K562 (cell line): Measurements from ENCODE around the gene NEURL2. TPM values are rescaled to one million over a fixed set of nuclear protein-coding genes. Genes with fewer than 3 reads are reported as not detected.

Experiments
- ARID1B ChIP-seq: fragments of 450-650 bp; IDR thresholded peaks from 2 replicates; pipeline ENCODE4 v1.6.1; 2016; ENCODE audit warnings: antibody characterized with exemption, mild to moderate bottlenecking, inconsistent platforms
- CREB1 ChIP-seq, 2 experiments: sonication (generic) in 1 of 2; formaldehyde crosslinking in 1 of 2; IDR thresholded peaks; 2 replicates each; pipeline versions ENCODE4 v1.6.1 to v1.8.0; 2012 to 2022; ENCODE audit warnings: inconsistent platforms in 1 of 2, mild to moderate bottlenecking in 1 of 2, missing genetic modification reagents in 1 of 2, moderate library complexity in 1 of 2
- CREM ChIP-seq: IDR thresholded peaks from 2 replicates; pipeline ENCODE4 v1.6.1; 2014; ENCODE audit warnings: antibody characterized with exemption, low read depth
- EGR1 ChIP-seq: fragments of 450-650 bp; conservative IDR thresholded peaks from 2 replicates; pipeline ENCODE4 v1.6.1; 2017; ENCODE audit warnings: mild to moderate bottlenecking
- ESRRA ChIP-seq: fragments of 450-650 bp; IDR thresholded peaks from 2 replicates; pipeline ENCODE4 v1.6.1; 2014; ENCODE audit warnings: low read depth, mild to moderate bottlenecking, moderate library complexity, borderline replicate concordance
- HDAC1 ChIP-seq, 2 experiments: fragments of 450-650 bp; IDR thresholded peaks; 2 replicates each; pipeline ENCODE4 v1.6.1; 2016 to 2017; ENCODE audit warnings: inconsistent platforms in 1 of 2, mild to moderate bottlenecking in 1 of 2, moderate library complexity in 1 of 2
- HDAC8 ChIP-seq: fragments of 450-650 bp; IDR thresholded peaks from 2 replicates; pipeline ENCODE4 v1.6.1; 2016; ENCODE audit warnings: mild to moderate bottlenecking, missing genetic modification characterization, moderate library complexity, missing compliant biosample characterization
- MAFG ChIP-seq: fragments of 450-650 bp; conservative IDR thresholded peaks from 2 replicates; pipeline ENCODE4 v1.6.1; 2016; ENCODE audit warnings: missing genetic modification characterization, missing compliant biosample characterization
- MEF2A ChIP-seq: IDR thresholded peaks from 2 replicates; pipeline ENCODE4 v1.6.1; 2011; ENCODE audit warnings: low read depth, mild to moderate bottlenecking, low read length, moderate library complexity; ENCODE audit not compliant: control insufficient read depth
- MEIS2 ChIP-seq: fragments of 450-650 bp; IDR thresholded peaks from 2 replicates; pipeline ENCODE4 v1.6.1; 2014; ENCODE audit warnings: mild to moderate bottlenecking; ENCODE audit not compliant: partially characterized antibody
- NCOA2 ChIP-seq, 2 experiments: fragments of 450-650 bp; IDR thresholded peaks; 2 replicates each; pipeline ENCODE4 v1.6.1; 2018; ENCODE audit warnings: mild to moderate bottlenecking in 2 of 2, moderate library complexity in 1 of 2; ENCODE audit not compliant: partially characterized antibody in 2 of 2
- NCOA4 ChIP-seq: fragments of 450-650 bp; IDR thresholded peaks from 2 replicates; pipeline ENCODE4 v1.6.1; 2018; ENCODE audit warnings: mild to moderate bottlenecking; ENCODE audit not compliant: partially characterized antibody
- PBX2 ChIP-seq, 2 experiments: IDR thresholded peaks in 1 of 2; conservative IDR thresholded peaks in 1 of 2; 2 replicates each; pipeline ENCODE4 v1.6.1; 2016; ENCODE audit warnings: low read depth in 2 of 2, mild to moderate bottlenecking in 1 of 2, missing compliant biosample characterization in 1 of 2, missing genetic modification characterization in 1 of 2, moderate library complexity in 1 of 2
- PHB ChIP-seq: fragments of 250-450 bp; sonication (Bioruptor Pico); IDR thresholded peaks from 2 replicates; pipeline ENCODE4 v1.5.0; 2021
- SIRT6 ChIP-seq: IDR thresholded peaks from one replicate; pipeline ENCODE4 v1.6.1; 2012; ENCODE audit warnings: low read depth, mild to moderate bottlenecking, control low read depth, inconsistent platforms, low read length, moderate library complexity
- ZEB2 ChIP-seq: fragments of 450-650 bp; IDR thresholded peaks from 2 replicates; pipeline ENCODE4 v1.6.1; 2016
- ZNF133 ChIP-seq: fragments of 250-450 bp; sonication (Bioruptor Pico); IDR thresholded peaks from 2 replicates; pipeline ENCODE4 v1.4.0; 2020; ENCODE audit warnings: mild to moderate bottlenecking
- ZNF239 ChIP-seq: fragments of 250-450 bp; sonication (Bioruptor Pico); IDR thresholded peaks from 2 replicates; pipeline ENCODE4 v1.4.0; 2020; ENCODE audit warnings: mild to moderate bottlenecking
- ZNF277 ChIP-seq: fragments of 250-450 bp; sonication (Bioruptor Pico); IDR thresholded peaks from 2 replicates; pipeline ENCODE4 v1.8.0; 2022; ENCODE audit warnings: inconsistent platforms, mild to moderate bottlenecking, moderate library complexity, borderline replicate concordance
- ZNF75A ChIP-seq: fragments of 450-650 bp; formaldehyde crosslinking; IDR thresholded peaks from 2 replicates; pipeline ENCODE4 v1.4.0; 2020; ENCODE audit warnings: mild to moderate bottlenecking
- polyA plus RNA-seq, 8 experiments: library from polyadenylated mRNA; depleted of rRNA in 4 of 8; stranded (reverse) in 5 of 8; unstranded in 3 of 8; fragments of >200 nt; fragmentation: Nextera tagmentation in 2 of 8; fragmentation: Illumina TruSeq in 1 of 8; extraction: Ambion mirVana in 2 of 8; extraction: Trizol in 1 of 8; gene quantifications; 2 replicates each; pipeline versions ENCODE4 v1.2.1 to v1.2.3, GENCODE V29; 2011 to 2014; ENCODE audit warnings: inconsistent platforms in 1 of 8, missing spikeins in 1 of 8
- total RNA-seq, 7 experiments: library from RNA; depleted of rRNA in 6 of 7; stranded (reverse); fragments of >200 nt in 6 of 7; fragmentation: Illumina TruSeq in 2 of 7; extraction: Trizol in 2 of 7; gene quantifications; 2 replicates each; pipeline versions ENCODE4 v1.2.1 to v1.2.3, GENCODE V29; 2011 to 2021; ENCODE audit warnings: low replicate concordance in 1 of 7
- TF ChIP-seq, protein P1 (sequence below), 2 experiments: fragments of 450-650 bp in 1 of 2; sonication (generic) in 1 of 2; formaldehyde crosslinking in 1 of 2; IDR thresholded peaks in 1 of 2; conservative IDR thresholded peaks in 1 of 2; 2 replicates each; pipeline versions ENCODE4 v1.6.1 to v1.8.1; 2016 to 2023; ENCODE audit warnings: mild to moderate bottlenecking in 2 of 2, moderate library complexity in 2 of 2, inconsistent platforms in 1 of 2, missing genetic modification reagents in 1 of 2

NEURL2 gene
- total and polyA plus RNA-seq, 9 of the 15 experiments (the other 6 are each of a cell fraction or from before 2014, with no cell fraction given) = 0.22 to 1.9 (median 0.50) TPM; not detected in 1

DNA sequence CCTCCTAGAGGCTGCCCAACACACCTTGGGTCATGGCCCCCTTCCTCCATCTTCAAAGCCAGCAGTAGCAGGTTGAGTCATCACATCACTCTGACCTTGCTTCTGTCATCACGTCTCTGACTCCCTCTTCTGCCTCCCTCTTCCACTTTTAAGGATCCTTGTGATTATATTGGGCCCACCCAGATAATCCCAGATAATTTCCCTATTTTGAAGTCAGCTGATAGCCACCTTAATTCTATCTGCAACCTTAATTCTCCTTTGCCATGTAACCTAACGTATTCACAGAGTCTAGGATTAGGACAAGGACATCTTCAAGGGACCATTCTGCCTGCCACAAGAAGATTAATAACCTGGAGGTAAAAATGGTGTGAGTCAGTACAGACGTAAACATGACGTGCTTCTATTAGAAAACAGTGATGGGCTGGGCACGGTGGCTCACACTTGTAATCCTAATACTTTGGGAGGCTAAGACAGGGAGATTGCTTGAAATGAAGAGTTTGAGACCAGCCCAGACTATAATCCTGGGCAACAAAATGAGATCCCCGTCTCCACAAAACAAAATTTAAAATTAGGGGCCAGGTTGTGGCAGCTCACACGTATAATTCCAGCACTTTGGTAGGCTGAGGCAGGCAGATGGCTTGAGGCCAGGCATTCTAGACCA is 30.3 kb downstream of the NEURL2 start (continued):
- TF ChIP-seq PBX2 (CRISPR knock-in tag; IDR thresholded peaks at IDR 0.05; ENCODE audit: low read depth) = no peak
- TF ChIP-seq PBX2 (tag; conservative IDR thresholded peaks at IDR 0.05; ENCODE audit: low read depth) = peak; percentile 65
- TF ChIP-seq ESRRA = 0 out of 2 replicates have a peak, but pooled peaks have one; percentile 45
- no peak for TF ChIP-seq ZNF75A (CRISPR knock-in tag)
- no peak for TF ChIP-seq ZNF277 (CRISPR knock-in tag)
- TF ChIP-seq ZEB2 = peak; percentile 69; the same call in 1 of the 2 replicates
- no peak for TF ChIP-seq PHB (CRISPR knock-in tag)
- peak; percentile 86 for TF ChIP-seq MEIS2
- TF ChIP-seq HDAC8 (tag) = no peak
- peak; percentile 5; the same call in 1 of the 2 replicates for TF ChIP-seq CREM
- no peak for TF ChIP-seq EGR1
- peak; percentile 28; the same call in 1 of the 2 replicates for TF ChIP-seq ARID1B
- no peak for TF ChIP-seq NCOA4
- no peak for TF ChIP-seq MEF2A
- TF ChIP-seq ZNF239 (CRISPR knock-in tag) = no peak
- no peak for TF ChIP-seq ZNF133 (CRISPR knock-in tag)
- TF ChIP-seq NCOA2 (IDR thresholded peaks at IDR 0.05; ENCODE audit: partially characterized antibody in 2 of 2) = no peak
- TF ChIP-seq CREB1 (IDR thresholded peaks at IDR 0.05) = peak; percentile 34; the same call in 1 of the 2 replicates
- no peak for TF ChIP-seq CREB1 (CRISPR knock-in tag; IDR thresholded peaks at IDR 0.05)
- no peak for TF ChIP-seq MAFG (tag)
- no peak for TF ChIP-seq HDAC1 (IDR thresholded peaks at IDR 0.05)
- TF ChIP-seq, protein P1, sequence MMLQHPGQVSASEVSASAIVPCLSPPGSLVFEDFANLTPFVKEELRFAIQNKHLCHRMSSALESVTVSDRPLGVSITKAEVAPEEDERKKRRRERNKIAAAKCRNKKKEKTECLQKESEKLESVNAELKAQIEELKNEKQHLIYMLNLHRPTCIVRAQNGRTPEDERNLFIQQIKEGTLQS (IDR thresholded peaks at IDR 0.05) = peak; percentile 87
- TF ChIP-seq, protein P1 (CRISPR knock-in tag; conservative IDR thresholded peaks at IDR 0.05) = no peak
- no peak for TF ChIP-seq SIRT6
